DOHH2 (cell line): Measurements from ENCODE around the gene PNMA8A.

ENCODE experiments used
- H3F3A ChIP-seq: fragments of 200-600 bp; sonication (generic), shearing (Covaris generic); 2 replicates; pipeline ENCODE4 v1.6.0; 2016; ENCODE audit warnings: antibody characterized with exemption, mild to moderate bottlenecking; ENCODE audit not compliant: control insufficient read depth, insufficient read depth
- H3K27ac ChIP-seq: fragments of 200-600 bp; sonication (generic); 2 replicates; pipeline ENCODE4 v1.5.1; 2014; ENCODE audit warnings: low read depth, mild to moderate bottlenecking, low read length, moderate library complexity
- H3K27me3 ChIP-seq: fragments of 200-600 bp; sonication (generic); 2 replicates; pipeline ENCODE4 v1.6.1; 2014; ENCODE audit warnings: mild to moderate bottlenecking, low read length, mixed read lengths; ENCODE audit not compliant: control insufficient read depth
- H3K36me3 ChIP-seq: fragments of 200-600 bp; sonication (generic); 2 replicates; pipeline ENCODE4 v1.6.1; 2014; ENCODE audit warnings: mild to moderate bottlenecking, low read length, moderate library complexity, mixed read lengths; ENCODE audit not compliant: control insufficient read depth
- H3K4me1 ChIP-seq: fragments of 200-600 bp; sonication (generic); 2 replicates; pipeline ENCODE4 v1.6.1; 2014; ENCODE audit warnings: mild to moderate bottlenecking, low read length, mixed read lengths; ENCODE audit not compliant: control insufficient read depth
- H3K4me2 ChIP-seq: fragments of 200-600 bp; sonication (generic); 2 replicates; pipeline ENCODE4 v1.6.0; 2014; ENCODE audit warnings: mild to moderate bottlenecking, low read length, moderate library complexity
- H3K4me3 ChIP-seq: fragments of 200-600 bp; sonication (generic); 2 replicates; pipeline ENCODE4 v1.5.1; 2014; ENCODE audit warnings: mild to moderate bottlenecking, low read length, mixed read lengths
- H3K79me2 ChIP-seq: fragments of 200-600 bp; sonication (generic); 2 replicates; pipeline ENCODE4 v1.6.1; 2014; ENCODE audit warnings: mild to moderate bottlenecking, low read length, mixed read lengths; ENCODE audit not compliant: control insufficient read depth
- H3K9me2 ChIP-seq: fragments of 200-600 bp; sonication (generic); replicated peaks from 2 replicates; pipeline ENCODE4 v1.6.1; 2014; ENCODE audit warnings: mild to moderate bottlenecking, low read length, mixed read lengths; ENCODE audit not compliant: control insufficient read depth
- H3K9me3 ChIP-seq: fragments of 200-600 bp; sonication (generic); 2 replicates; pipeline ENCODE4 v1.6.1; 2014; ENCODE audit warnings: antibody characterized with exemption, low read length, mixed read lengths; ENCODE audit not compliant: control insufficient read depth, insufficient read depth
- H4K20me1 ChIP-seq: fragments of 200-600 bp; sonication (generic); 2 replicates; pipeline ENCODE4 v1.6.0; 2014; ENCODE audit warnings: low read depth, mild to moderate bottlenecking, antibody characterized with exemption, low read length, moderate library complexity; ENCODE audit not compliant: control insufficient read depth, insufficient read depth
- EZH2phosphoT487 ChIP-seq: fragments of 200-600 bp; sonication (generic); IDR thresholded peaks from 2 replicates; pipeline ENCODE4 v1.6.1; 2017; ENCODE audit warnings: borderline replicate concordance, mild to moderate bottlenecking, antibody characterized with exemption, low read length, moderate library complexity, mixed read lengths
- TF ChIP-seq, protein P1 (sequence below): fragments of 200-600 bp; sonication (generic); IDR thresholded peaks from one replicate; pipeline ENCODE4 v1.5.1; 2014; ENCODE audit warnings: antibody characterized with exemption, mild to moderate bottlenecking, low read depth, low read length; ENCODE audit not compliant: poor library complexity, severe bottlenecking

The PNMA8A gene

DNA sequence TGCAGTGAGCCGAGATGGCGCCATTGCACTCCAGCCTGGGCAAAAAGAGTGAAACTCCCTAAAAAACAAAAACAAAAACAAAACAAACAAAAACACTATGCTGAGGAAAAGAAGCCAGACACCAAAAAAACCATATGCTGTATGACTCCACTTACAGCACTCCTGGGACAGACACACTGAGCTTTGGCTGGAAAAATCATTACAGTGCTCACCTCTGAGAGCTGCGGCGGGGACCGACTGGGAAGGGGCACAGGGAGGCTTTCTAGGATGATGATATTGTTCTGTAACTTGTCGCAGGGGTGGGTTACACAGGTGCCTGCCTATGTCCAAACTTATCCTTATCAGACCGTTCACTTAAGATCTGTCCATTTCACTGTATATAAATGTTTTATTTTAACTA, 7.8 kb downstream of the PNMA8A start:
- Histone ChIP-seq H3K9me2 (no peaks in the 10 kb centered on the region), H3K79me2 (no peaks in the 10 kb centered on the region), H3K4me2 (no peak overlapping the region), H3K27ac (no peak overlapping the region), H3K9me3 (no peaks in the 10 kb centered on the region), H4K20me1 (no peaks in the 10 kb centered on the region), H3K36me3 (no peaks in the 10 kb centered on the region), H3K4me1 (peaks cover 7% of the 10 kb centered on the region; the same call in 1 of the 2 replicates), H3F3A (no peaks in the 10 kb centered on the region), H3K4me3 (no peak overlapping the region), H3K27me3 (peaks cover 19% of the 10 kb centered on the region)
- TF ChIP-seq, protein P1, sequence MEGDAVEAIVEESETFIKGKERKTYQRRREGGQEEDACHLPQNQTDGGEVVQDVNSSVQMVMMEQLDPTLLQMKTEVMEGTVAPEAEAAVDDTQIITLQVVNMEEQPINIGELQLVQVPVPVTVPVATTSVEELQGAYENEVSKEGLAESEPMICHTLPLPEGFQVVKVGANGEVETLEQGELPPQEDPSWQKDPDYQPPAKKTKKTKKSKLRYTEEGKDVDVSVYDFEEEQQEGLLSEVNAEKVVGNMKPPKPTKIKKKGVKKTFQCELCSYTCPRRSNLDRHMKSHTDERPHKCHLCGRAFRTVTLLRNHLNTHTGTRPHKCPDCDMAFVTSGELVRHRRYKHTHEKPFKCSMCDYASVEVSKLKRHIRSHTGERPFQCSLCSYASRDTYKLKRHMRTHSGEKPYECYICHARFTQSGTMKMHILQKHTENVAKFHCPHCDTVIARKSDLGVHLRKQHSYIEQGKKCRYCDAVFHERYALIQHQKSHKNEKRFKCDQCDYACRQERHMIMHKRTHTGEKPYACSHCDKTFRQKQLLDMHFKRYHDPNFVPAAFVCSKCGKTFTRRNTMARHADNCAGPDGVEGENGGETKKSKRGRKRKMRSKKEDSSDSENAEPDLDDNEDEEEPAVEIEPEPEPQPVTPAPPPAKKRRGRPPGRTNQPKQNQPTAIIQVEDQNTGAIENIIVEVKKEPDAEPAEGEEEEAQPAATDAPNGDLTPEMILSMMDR: no peak
- TF ChIP-seq EZH2phosphoT487: no peak

DNA sequence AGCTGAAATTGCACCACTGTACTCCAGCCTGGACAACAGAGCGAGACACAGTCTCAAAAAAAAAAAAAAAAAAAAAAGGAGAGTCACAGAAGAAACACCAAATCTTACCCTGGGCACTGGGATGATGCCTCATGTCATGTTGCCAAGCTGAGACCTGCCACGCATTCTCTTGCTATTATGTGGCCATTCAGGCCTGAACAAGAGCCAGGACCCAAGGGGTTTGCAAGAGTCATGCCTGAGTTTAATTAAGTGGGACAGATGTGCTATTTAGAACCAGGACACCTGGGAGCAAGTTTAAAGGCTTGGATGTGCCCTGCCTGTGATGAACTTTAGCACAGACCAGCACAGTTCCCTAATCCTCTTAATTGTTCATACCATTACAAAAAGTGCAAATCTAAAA, 9.8 kb downstream of the PNMA8A start:
- Histone ChIP-seq H3K4me1 (peaks cover 6% of the 10 kb centered on the region; the same call in 1 of the 2 replicates), H3K4me3 (no peak overlapping the region), H3K9me2 (no peaks in the 10 kb centered on the region), H3K36me3 (no peaks in the 10 kb centered on the region), H3K4me2 (no peak overlapping the region), H3K27me3 (peaks cover 14% of the 10 kb centered on the region), H4K20me1 (no peaks in the 10 kb centered on the region), H3F3A (no peaks in the 10 kb centered on the region), H3K79me2 (no peaks in the 10 kb centered on the region), H3K27ac (no peak overlapping the region), H3K9me3 (no peaks in the 10 kb centered on the region)
- no peak for TF ChIP-seq EZH2phosphoT487
- TF ChIP-seq, protein P1: no peak

DNA sequence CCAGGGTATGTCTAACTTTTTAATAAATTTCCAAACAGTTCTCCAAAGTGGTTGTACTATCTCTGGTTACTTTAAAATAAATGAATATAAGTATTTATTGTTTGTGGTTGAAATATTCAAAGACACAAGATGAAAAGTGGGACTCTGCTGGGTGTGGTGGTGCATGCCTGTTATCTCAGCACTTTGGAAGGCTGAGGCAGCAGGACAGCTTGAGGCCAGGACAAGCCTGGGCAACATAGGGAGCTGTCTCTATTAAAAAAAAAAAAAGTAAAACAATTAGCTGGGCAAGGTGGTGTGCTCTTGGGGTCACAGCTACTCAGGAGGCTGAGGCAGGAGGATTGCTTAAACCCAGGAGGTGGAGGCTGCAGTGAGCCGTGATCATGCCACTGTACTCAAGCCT, 10.4 kb downstream of the PNMA8A start:
- Histone ChIP-seq H3K9me2 (no peaks in the 10 kb centered on the region), H3K79me2 (no peaks in the 10 kb centered on the region), H3F3A (no peaks in the 10 kb centered on the region), H3K4me1 (peaks cover 3% of the 10 kb centered on the region; the same call in 1 of the 2 replicates), H4K20me1 (no peaks in the 10 kb centered on the region), H3K9me3 (no peaks in the 10 kb centered on the region), H3K4me3 (no peak overlapping the region), H3K36me3 (no peaks in the 10 kb centered on the region), H3K27me3 (peaks cover 8% of the 10 kb centered on the region), H3K4me2 (no peak overlapping the region), H3K27ac (no peak overlapping the region)
- TF ChIP-seq, protein P1: no peak
- TF ChIP-seq EZH2phosphoT487: no peak
